Suprapubic skin (tissue), 3 donors: ENCODE data around the gene PKN2.
A peak's percentile ranks its signal among the peaks of the same experiment; 100 is the strongest.

Source experiments
- POLR2AphosphoS5 ChIP-seq, 3 donors: sonication (generic); formaldehyde crosslinking; IDR thresholded peaks; one replicate each; pipeline ENCODE4 v1.6.1; 2017; ENCODE audit warnings: antibody characterized with exemption in 3 of 3
- TF ChIP-seq, protein P1 (sequence below), 2 donors: fragments of 200-600 bp in 1 of 2; fragments of 450-650 bp in 1 of 2; sonication (generic) in 1 of 2; IDR thresholded peaks; one replicate each; pipeline ENCODE4 v1.5.1; 2016 to 2019; ENCODE audit warnings: antibody characterized with exemption in 2 of 2, mild to moderate bottlenecking in 1 of 2, moderate library complexity in 1 of 2

DNA sequence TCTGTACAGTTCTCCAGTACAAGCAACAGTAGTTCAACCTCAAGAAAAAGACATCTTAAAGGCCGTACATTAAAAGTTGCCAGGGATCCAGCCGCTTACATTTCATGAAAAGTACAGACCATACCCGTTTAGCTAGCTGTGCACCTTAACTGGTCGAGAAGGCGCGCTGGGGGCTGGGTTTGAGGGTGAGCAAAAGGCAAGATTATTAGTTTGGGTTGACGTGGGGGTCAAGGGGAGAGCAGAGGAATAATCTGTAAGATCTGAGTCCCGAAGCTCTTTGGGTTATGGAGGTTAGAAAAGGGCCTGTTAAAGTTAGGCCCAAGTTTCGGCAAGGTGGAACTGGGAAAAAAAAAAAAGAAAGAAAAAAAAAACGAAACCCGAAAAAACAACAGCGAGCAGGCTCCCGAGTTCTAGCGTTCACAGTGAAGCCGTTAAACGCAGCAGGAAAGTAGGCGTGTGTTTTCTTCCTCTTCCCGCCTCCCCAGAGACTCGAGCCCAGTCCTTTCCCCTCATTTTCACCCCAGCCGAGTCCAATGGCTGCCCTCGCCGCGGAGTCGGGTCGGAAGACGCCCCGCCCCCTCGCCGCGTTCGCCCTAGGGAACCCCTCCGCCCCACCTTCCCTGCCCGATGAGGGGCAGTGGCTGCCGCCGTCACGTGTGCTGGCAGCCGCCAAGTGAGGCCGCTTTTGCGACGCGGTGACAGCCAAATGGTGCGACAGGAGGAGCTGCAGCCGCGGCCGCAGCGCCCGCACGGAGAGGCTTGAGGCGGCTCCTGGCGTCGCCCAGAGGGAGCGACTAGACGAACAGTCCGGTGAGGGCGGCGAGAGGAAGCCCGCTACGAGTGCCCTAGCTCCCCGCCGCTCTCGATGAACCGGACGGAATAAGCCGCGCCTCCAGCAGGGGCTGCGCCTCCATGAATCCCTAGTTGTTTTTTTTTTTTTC lies at the start of gene PKN2:
- TF ChIP-seq POLR2AphosphoS5 (IDR thresholded peaks at IDR 0.05) = peak; percentile 72 to 88 (median 88)
- TF ChIP-seq, protein P1, sequence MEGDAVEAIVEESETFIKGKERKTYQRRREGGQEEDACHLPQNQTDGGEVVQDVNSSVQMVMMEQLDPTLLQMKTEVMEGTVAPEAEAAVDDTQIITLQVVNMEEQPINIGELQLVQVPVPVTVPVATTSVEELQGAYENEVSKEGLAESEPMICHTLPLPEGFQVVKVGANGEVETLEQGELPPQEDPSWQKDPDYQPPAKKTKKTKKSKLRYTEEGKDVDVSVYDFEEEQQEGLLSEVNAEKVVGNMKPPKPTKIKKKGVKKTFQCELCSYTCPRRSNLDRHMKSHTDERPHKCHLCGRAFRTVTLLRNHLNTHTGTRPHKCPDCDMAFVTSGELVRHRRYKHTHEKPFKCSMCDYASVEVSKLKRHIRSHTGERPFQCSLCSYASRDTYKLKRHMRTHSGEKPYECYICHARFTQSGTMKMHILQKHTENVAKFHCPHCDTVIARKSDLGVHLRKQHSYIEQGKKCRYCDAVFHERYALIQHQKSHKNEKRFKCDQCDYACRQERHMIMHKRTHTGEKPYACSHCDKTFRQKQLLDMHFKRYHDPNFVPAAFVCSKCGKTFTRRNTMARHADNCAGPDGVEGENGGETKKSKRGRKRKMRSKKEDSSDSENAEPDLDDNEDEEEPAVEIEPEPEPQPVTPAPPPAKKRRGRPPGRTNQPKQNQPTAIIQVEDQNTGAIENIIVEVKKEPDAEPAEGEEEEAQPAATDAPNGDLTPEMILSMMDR (IDR thresholded peaks at IDR 0.05) = peak in 1 of 2 donors; percentile 29
